Right atrium auricular region (tissue), 2 donors: Measurements from ENCODE around the gene UVSSA. TPM values are rescaled to one million over a fixed set of nuclear protein-coding genes. Genes with fewer than 3 reads are reported as not detected.

Experiments
- DNase-seq: peaks from one replicate; pipeline ENCODE4 v3.0.0-alpha.2; 2019; ENCODE audit warnings: low spot score
- H3K27ac ChIP-seq, 2 donors: fragments of 200-600 bp; sonication (generic); 1 replicate in 1 of 2; 2 replicates in 1 of 2; pipeline ENCODE4 v1.5.1; 2016 to 2019
- H3K27me3 ChIP-seq, 2 donors: fragments of 200-600 bp; sonication (generic); one replicate each; pipeline versions ENCODE4 v1.5.1 to v1.6.0; 2017 to 2019
- H3K36me3 ChIP-seq: fragments of 200-600 bp; sonication (generic); one replicate; pipeline ENCODE4 v1.5.1; 2016
- H3K4me1 ChIP-seq, 2 donors: fragments of 200-600 bp; sonication (generic); one replicate each; pipeline versions ENCODE4 v1.5.1 to v1.6.0; 2017 to 2019
- H3K4me3 ChIP-seq, 2 donors: fragments of 200-600 bp; sonication (generic); 1 replicate in 1 of 2; 2 replicates in 1 of 2; pipeline ENCODE4 v1.5.1; 2017 to 2019; ENCODE audit warnings: mild to moderate bottlenecking in 1 of 2, moderate library complexity in 1 of 2
- H3K9me3 ChIP-seq, 2 donors: fragments of 200-600 bp; sonication (generic); one replicate each; pipeline ENCODE4 v1.5.1; 2019
- total RNA-seq, 2 donors: library from RNA; depleted of rRNA; stranded (reverse); fragments of >200 nt; gene quantifications; one replicate each; pipeline ENCODE4 v1.1.0, GENCODE V29; 2016
- TF ChIP-seq, protein P1 (sequence below), 2 donors: fragments of 200-600 bp; sonication (generic); IDR thresholded peaks; one replicate each; pipeline ENCODE4 v1.5.1; 2019; ENCODE audit warnings: antibody characterized with exemption in 2 of 2

UVSSA gene
- total RNA-seq, 2 donors from 2014 or later: 4.4 to 7.5 TPM

DNA sequence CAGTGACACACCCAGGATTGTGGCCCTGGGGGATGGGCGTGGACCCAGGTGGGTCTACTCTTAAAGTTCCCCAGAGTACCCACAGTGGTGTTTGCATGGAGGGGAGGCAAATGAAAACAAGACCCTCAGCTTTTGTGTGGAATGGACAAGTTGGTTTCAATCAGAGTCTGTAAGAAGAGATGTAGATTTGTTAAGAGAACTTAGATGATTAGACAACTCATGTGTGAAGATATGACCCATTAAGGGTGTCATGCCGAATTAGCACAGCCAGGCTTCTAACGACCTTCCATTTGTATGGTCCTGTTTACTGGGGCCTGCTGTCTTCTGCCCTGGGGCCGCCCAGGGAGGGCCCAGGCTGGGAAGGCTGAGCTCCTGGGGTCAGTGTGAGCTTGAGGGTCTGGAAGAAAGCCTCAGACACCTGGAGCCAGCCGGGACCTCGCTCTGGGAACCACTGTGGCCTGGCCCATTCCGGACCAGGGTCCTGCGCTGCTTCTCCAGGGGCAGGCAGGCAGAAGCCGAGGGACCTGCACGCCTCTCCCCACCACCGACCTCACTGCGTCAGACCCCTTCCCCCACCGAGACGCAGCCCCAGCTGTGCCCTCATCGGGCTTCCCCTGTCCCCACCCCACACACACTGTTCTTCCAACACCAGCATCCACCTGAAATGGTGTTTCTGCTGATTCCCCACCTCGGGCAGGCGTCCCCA lies 20.4 kb downstream of the UVSSA start:
- TF ChIP-seq, protein P1, sequence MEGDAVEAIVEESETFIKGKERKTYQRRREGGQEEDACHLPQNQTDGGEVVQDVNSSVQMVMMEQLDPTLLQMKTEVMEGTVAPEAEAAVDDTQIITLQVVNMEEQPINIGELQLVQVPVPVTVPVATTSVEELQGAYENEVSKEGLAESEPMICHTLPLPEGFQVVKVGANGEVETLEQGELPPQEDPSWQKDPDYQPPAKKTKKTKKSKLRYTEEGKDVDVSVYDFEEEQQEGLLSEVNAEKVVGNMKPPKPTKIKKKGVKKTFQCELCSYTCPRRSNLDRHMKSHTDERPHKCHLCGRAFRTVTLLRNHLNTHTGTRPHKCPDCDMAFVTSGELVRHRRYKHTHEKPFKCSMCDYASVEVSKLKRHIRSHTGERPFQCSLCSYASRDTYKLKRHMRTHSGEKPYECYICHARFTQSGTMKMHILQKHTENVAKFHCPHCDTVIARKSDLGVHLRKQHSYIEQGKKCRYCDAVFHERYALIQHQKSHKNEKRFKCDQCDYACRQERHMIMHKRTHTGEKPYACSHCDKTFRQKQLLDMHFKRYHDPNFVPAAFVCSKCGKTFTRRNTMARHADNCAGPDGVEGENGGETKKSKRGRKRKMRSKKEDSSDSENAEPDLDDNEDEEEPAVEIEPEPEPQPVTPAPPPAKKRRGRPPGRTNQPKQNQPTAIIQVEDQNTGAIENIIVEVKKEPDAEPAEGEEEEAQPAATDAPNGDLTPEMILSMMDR (IDR thresholded peaks at IDR 0.05): no peak
- DNase-seq: no peak
- H3K27ac ChIP-seq: no peak overlapping the region
- no peak overlapping the region for H3K4me3 ChIP-seq
- H3K9me3 ChIP-seq: no peaks in the 10 kb centered on the region
- H3K36me3 ChIP-seq: peaks cover 5% of the 10 kb centered on the region
- no peaks in the 10 kb centered on the region for H3K4me1 ChIP-seq
- no peaks in the 10 kb centered on the region for H3K27me3 ChIP-seq

DNA sequence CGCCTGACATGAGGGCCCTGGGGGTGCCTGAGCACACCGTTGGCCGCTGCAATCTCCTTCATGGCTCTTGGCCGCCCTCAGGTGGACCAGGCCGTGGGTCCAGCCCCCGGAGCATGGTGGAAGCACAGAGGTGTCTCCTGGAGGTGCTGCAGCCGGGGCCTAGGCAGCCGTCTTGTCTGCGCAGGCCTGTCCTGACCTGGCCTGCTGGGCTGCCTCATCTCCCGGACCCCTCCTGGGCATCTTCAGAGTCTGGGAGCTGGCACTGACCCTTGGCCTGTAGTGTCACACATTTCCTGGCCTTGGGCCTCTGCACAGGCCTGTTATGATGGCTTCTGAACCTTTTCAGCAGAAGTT lies 20.9 kb downstream of the UVSSA start:
- Histone ChIP-seq H3K27me3 (no peaks in the 10 kb centered on the region), H3K27ac (no peak overlapping the region), H3K4me3 (no peak overlapping the region), H3K9me3 (no peaks in the 10 kb centered on the region), H3K36me3 (peaks cover 5% of the 10 kb centered on the region), H3K4me1 (no peaks in the 10 kb centered on the region)
- no peak for DNase-seq
- TF ChIP-seq, protein P1 (IDR thresholded peaks at IDR 0.05): no peak

DNA sequence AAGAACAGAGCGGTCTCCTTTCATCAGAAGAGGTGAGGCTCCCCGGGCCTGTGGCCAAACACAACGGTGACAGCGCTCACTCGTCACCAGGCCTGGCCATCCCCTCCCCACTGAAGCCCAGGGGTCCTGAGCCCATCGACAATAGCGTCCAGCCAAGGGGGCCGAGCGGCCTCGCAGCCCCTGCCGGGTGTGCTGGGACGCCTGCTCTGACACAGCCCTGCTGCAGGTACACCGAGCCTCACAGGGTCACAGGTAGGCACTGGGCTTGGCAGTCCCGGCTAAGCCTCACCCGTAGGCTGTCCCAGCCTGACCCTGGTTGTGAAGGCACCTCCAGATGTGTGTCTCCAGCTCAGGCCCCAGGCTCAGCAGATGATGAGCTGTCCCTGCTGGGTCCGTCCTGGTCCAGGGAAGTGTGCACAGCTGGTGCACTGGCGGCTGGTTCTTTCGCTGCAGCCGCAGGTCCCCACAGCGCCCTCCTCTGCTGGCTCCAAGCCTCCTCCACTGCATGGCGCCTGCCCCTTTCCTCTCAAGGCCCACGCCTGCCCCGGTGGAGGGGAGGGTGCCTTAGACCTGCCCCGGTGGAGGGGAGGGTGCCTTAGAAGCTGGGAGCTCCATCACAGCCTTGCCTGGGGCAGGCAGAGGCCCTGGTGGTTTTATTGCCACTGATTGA lies 21.5 kb downstream of the UVSSA start:
- no peak overlapping the region for H3K27ac ChIP-seq
- H3K4me1 ChIP-seq: no peaks in the 10 kb centered on the region
- TF ChIP-seq, protein P1 (IDR thresholded peaks at IDR 0.05): no peak
- H3K27me3 ChIP-seq: no peaks in the 10 kb centered on the region
- H3K4me3 ChIP-seq: no peak overlapping the region
- no peaks in the 10 kb centered on the region for H3K9me3 ChIP-seq
- H3K36me3 ChIP-seq: peaks cover 5% of the 10 kb centered on the region
- DNase-seq: no peak

DNA sequence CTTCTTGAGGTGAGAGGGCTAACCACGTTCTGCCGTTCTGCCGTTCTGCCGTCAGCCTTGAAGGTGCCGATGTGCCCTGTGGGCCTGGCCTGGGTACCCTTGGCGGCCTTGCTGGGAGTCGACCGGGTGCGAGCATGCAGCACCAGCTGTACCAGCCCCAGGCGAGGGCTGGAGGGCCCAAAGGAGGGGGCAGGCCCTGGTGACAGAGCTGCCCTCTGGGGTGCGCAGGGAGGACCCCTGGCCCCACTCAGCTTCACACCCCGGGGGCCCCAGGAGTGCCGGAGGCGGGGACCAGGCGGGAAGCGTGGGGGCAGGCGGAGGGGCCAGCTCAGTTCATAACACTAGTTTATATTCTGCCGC lies 22.1 kb downstream of the UVSSA start:
- no peak for DNase-seq
- Histone ChIP-seq H3K36me3 (peaks cover 5% of the 10 kb centered on the region), H3K4me3 (no peak overlapping the region), H3K27me3 (no peaks in the 10 kb centered on the region), H3K9me3 (no peaks in the 10 kb centered on the region), H3K4me1 (no peaks in the 10 kb centered on the region), H3K27ac (no peak overlapping the region)
- TF ChIP-seq, protein P1 (IDR thresholded peaks at IDR 0.05): no peak

DNA sequence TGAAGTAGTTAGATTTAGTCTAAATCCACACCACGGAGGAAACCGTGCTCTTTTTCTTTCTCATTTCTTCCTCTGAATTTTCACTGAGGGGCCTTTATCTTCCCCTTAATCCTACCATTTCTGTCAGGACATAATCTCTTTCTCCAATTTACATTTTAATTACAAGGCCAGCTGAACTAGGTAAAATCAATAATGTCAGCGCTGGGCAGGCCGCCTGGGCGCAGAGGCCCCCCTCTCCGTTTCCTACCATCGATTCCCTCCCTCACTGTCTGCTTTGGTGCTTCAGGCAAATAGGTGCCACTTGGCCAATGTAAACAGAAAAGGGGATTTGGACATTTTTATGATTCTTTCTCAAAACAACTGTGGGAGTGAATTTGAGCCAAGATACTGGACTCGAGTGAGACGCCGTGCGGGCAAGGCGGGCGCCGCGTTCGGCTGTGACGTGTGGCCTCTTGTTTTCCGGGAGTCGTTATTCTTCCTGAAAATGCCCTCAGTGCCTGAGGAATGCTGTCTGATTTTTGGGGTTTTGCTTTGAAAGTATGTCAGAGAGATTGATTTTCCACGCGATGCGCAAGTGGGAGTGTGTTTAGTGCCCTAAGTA lies 22.6 kb downstream of the UVSSA start:
- Histone ChIP-seq H3K4me3 (no peak overlapping the region), H3K27me3 (no peaks in the 10 kb centered on the region), H3K9me3 (no peaks in the 10 kb centered on the region), H3K36me3 (peaks cover 5% of the 10 kb centered on the region), H3K4me1 (no peaks in the 10 kb centered on the region), H3K27ac (no peak overlapping the region)
- no peak for DNase-seq
- TF ChIP-seq, protein P1 (IDR thresholded peaks at IDR 0.05): no peak
